Upper lobe of right lung (tissue), 1 donor: ENCODE results near the gene PRTFDC1. TPM values are rescaled to one million over a fixed set of nuclear protein-coding genes. Genes with fewer than 3 reads are reported as not detected.
A peak's percentile ranks its signal among the peaks of the same experiment; 100 is the strongest.

Experiments
- ATAC-seq: fragments of 200-7000 bp; cut with Tn5 transposase; one replicate; pipeline ENCODE4 v1.9.1; 2020; ENCODE audit warnings: mild to moderate bottlenecking, moderate library complexity
- DNase-seq: peaks from one replicate; pipeline ENCODE4 v3.0.0-alpha.2; 2020
- H3K27ac ChIP-seq: fragments of 200-600 bp; one replicate; pipeline ENCODE4 v1.8.0; 2022
- H3K27me3 ChIP-seq: fragments of 200-600 bp; one replicate; pipeline ENCODE4 v1.8.0; 2022; ENCODE audit warnings: mild to moderate bottlenecking
- H3K36me3 ChIP-seq: fragments of 200-600 bp; one replicate; pipeline ENCODE4 v1.8.0; 2022
- H3K4me1 ChIP-seq: fragments of 200-600 bp; one replicate; pipeline ENCODE4 v1.8.0; 2022
- H3K4me3 ChIP-seq: fragments of 200-600 bp; one replicate; pipeline ENCODE4 v1.8.0; 2022; ENCODE audit warnings: mild to moderate bottlenecking
- H3K9me3 ChIP-seq: fragments of 200-600 bp; one replicate; pipeline ENCODE4 v1.8.0; 2022
- CTCF ChIP-seq: fragments of 200-600 bp; IDR thresholded peaks from one replicate; pipeline ENCODE4 v1.8.0; 2022; ENCODE audit warnings: antibody characterized with exemption
- intact Hi-C: fragments of 100-400 bp; cut with DNase I; formaldehyde crosslinking; loops from one replicate; pipeline ENCODE4 v1.11.0; 2022
- total RNA-seq: library from RNA; stranded (reverse); fragmentation: NEBNext Ultra II Directional; extraction: Animal tissue kit (Norgen Biotek cat#: 25700); gene quantifications from one replicate; pipeline ENCODE4 v1.2.1, GENCODE V29; 2021
- donor health status: DM: no; HTN: yes; CAD: no; lungs with severe emphysema.

PRTFDC1 gene
- total RNA-seq, 1 donor from 2014 or later: 2.7 TPM

- Histone ChIP-seq H3K4me3 (no peak overlapping the region), H3K4me1 (peaks cover 20% of the 10 kb centered on the region), H3K27me3 (no peaks in the 10 kb centered on the region), H3K27ac (no peak overlapping the region), H3K36me3 (no peaks in the 10 kb centered on the region), H3K9me3 (no peaks in the 10 kb centered on the region)
- intact Hi-C loops: no loop called here
- DNase-seq (no peak), ATAC-seq (peak; percentile 72)
- no peak for TF ChIP-seq CTCF
Observed at GRCh38 chr10:24900888-24901685, 51.3 kb downstream of the PRTFDC1 start.

GRCh38 chr10:24899571-24899970 lies 52.8 kb downstream of the PRTFDC1 start:
- H3K4me1 ChIP-seq: peaks cover 20% of the 10 kb centered on the region
- no peaks in the 10 kb centered on the region for H3K9me3 ChIP-seq
- no peak for TF ChIP-seq CTCF
- intact Hi-C loops: no loop called here
- H3K4me3 ChIP-seq: no peak overlapping the region
- DNase-seq: no peak
- no peak for ATAC-seq
- H3K27ac ChIP-seq: no peak overlapping the region
- H3K27me3 ChIP-seq: no peaks in the 10 kb centered on the region
- H3K36me3 ChIP-seq: no peaks in the 10 kb centered on the region

- no peak for ATAC-seq
- Histone ChIP-seq H3K27ac (no peak overlapping the region), H3K4me1 (peaks cover 23% of the 10 kb centered on the region), H3K9me3 (no peaks in the 10 kb centered on the region), H3K36me3 (no peaks in the 10 kb centered on the region), H3K4me3 (no peak overlapping the region), H3K27me3 (no peaks in the 10 kb centered on the region)
- no peak for TF ChIP-seq CTCF
- DNase-seq: no peak
- intact Hi-C loops: no loop called here
Observed at GRCh38 chr10:24898501-24898900, 53.9 kb downstream of the PRTFDC1 start.

- no peak for ATAC-seq
Observed at GRCh38 chr10:24897326-24897926, 55.0 kb downstream of the PRTFDC1 start.

GRCh38 chr10:24894728-24895127 lies 57.7 kb downstream of the PRTFDC1 start:
- H3K27me3 ChIP-seq: no peaks in the 10 kb centered on the region
- no peaks in the 10 kb centered on the region for H3K36me3 ChIP-seq
- ATAC-seq (no peak), DNase-seq (no peak)
- no peak overlapping the region for H3K4me3 ChIP-seq
- H3K9me3 ChIP-seq: no peaks in the 10 kb centered on the region
- intact Hi-C loops: no loop called here
- no peak for TF ChIP-seq CTCF
- peaks cover 7% of the 10 kb centered on the region for H3K4me1 ChIP-seq
- no peak overlapping the region for H3K27ac ChIP-seq

More at GRCh38 chr10:24897326-24897926, 55.0 kb downstream of the PRTFDC1 start:
- no peak for DNase-seq
- Histone ChIP-seq H3K27ac (no peak overlapping the region), H3K4me3 (no peak overlapping the region), H3K4me1 (peaks cover 22% of the 10 kb centered on the region), H3K9me3 (no peaks in the 10 kb centered on the region), H3K27me3 (no peaks in the 10 kb centered on the region), H3K36me3 (no peaks in the 10 kb centered on the region)
- no peak for TF ChIP-seq CTCF
- intact Hi-C loops: no loop called here
